Measurements from ENCODE around the gene ADPRHL1.

ADPRHL1 gene

DNA sequence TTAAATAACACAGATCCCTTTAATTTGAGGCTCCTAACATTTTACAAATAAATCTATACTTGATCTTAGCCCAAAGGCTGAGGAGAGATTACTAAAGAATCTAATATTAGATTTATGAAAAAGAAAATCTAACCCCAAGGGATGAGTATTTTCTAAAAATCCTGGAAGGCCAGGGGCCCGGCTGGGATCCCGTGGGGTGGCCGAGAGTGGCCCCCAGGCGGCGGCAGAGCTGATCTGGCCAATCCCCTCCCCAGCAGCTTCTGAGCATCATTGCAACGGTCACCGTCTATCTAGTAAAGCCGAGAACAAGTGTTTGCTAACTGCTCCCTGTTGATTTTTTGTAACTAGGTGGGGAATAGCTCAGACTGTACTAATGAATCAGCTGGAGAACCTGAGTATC is 37.5 kb downstream of the ADPRHL1 start:
- no peak overlapping the region for H3K4me3 ChIP-seq (ENCODE audit: low read depth, low read length)
- DNase-seq (ENCODE audit: low read depth): no peak
- TF ChIP-seq, protein P1, sequence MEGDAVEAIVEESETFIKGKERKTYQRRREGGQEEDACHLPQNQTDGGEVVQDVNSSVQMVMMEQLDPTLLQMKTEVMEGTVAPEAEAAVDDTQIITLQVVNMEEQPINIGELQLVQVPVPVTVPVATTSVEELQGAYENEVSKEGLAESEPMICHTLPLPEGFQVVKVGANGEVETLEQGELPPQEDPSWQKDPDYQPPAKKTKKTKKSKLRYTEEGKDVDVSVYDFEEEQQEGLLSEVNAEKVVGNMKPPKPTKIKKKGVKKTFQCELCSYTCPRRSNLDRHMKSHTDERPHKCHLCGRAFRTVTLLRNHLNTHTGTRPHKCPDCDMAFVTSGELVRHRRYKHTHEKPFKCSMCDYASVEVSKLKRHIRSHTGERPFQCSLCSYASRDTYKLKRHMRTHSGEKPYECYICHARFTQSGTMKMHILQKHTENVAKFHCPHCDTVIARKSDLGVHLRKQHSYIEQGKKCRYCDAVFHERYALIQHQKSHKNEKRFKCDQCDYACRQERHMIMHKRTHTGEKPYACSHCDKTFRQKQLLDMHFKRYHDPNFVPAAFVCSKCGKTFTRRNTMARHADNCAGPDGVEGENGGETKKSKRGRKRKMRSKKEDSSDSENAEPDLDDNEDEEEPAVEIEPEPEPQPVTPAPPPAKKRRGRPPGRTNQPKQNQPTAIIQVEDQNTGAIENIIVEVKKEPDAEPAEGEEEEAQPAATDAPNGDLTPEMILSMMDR (IDR thresholded peaks at IDR 0.05; ENCODE audit: control insufficient read depth, extremely low read depth, insufficient read depth): no peak; the same call in 1 of the 2 replicates

DNA sequence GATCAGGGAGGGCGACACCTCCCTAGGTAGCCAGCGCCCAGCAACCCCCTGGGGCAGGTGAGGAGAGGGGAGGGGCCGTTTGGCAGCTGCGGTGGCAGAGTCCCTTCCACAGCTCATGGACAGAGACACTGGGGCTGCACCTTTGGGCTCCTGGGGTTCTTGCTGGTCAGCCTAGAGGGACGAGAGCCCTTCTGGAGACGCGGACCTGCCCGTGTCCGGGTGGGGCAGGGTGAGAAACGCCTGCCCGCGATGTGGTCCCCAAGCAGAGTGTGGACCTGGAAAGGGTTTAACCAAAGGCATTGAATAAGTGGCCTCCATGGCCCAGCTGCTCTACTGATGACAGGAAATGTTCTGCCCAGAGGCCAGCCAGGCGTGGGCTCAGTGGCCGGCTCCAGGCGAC is 38.3 kb downstream of the ADPRHL1 start:
- H3K4me3 ChIP-seq (ENCODE audit: low read depth, low read length): no peak overlapping the region
- DNase-seq (ENCODE audit: low read depth): no peak
- TF ChIP-seq, protein P1 (IDR thresholded peaks at IDR 0.05; ENCODE audit: control insufficient read depth, extremely low read depth, insufficient read depth): no peak

DNA sequence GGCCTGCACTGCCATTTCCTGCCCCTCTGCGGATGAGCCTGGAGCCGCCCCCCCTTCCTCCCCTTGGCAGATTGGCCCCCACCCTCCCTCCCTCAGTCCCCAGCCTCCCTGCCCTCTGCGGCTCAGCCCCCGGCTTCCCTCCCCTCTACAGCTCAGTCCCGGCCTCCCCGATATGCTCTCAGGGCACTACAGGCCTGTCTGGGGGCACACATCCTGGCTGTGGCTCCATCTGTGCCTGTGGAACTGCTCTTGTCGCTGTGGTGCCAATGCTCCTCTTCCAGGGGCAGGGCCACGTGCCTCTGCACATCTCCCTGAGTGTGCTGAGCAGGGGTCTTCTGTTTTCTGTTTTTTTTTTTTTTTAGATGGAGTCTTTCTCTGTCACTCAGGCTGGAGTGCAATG is 39.0 kb downstream of the ADPRHL1 start:
- DNase-seq (ENCODE audit: low read depth): no peak
- TF ChIP-seq, protein P1 (IDR thresholded peaks at IDR 0.05; ENCODE audit: control insufficient read depth, extremely low read depth, insufficient read depth): no peak
- no peak overlapping the region for H3K4me3 ChIP-seq (ENCODE audit: low read depth, low read length)

DNA sequence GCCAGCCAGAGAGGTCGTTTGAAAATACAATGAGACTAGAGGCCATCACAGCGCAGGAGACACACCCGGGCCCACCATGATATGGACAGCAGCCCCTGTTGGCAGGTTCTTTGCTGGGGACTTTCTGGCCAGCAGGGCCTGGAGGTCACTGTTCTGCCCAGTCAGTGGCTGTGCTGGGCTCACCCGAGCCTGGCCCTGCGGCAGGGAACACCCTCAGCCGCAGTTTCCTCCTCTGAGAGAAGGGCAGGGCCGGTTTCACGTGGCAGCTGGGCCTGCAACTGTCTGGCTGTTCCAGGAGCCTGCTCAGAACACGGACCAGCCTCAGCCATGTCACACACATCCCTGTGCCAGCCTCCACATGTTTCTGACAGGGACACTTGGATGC is 39.4 kb downstream of the ADPRHL1 start:
- TF ChIP-seq, protein P1 (IDR thresholded peaks at IDR 0.05; ENCODE audit: control insufficient read depth, extremely low read depth, insufficient read depth): no peak
- DNase-seq (ENCODE audit: low read depth): no peak
- no peak overlapping the region for H3K4me3 ChIP-seq (ENCODE audit: low read depth, low read length)

DNA sequence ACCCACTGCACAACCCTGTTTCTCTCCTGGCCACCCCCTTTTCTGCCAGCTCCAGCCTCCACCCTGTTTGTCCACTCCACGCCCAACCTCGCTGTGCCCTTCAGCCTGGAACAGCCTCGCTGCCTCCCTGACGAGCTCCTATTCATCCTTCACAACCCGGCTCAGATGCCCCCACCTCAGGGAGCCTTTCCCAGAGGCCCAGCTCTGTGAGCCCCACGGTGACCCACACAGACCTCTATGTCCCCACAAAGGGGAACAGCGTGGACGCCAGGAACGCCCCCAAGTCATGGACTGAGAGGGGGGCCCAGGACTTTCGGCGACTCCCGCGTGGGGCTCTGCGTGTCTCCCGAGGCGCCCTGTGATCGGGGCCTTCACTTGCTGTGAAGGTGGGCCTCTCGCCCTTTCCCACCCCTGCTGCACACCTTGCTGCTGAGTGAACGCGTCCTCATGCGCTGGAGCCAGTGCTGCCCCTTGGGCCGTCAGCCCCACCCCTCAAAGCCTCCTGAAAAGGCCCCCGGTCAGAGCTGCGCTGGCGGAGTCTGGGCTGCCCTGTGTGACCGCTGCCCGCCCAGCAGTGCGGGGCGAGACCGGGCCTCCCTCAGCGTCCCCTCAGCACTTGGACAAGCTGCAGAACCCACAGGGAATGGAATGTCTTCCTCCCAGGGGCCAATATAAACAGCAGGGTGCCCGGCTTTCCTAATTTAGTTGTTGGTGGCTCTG is 40.0 kb downstream of the ADPRHL1 start:
- TF ChIP-seq, protein P1 (IDR thresholded peaks at IDR 0.05; ENCODE audit: control insufficient read depth, extremely low read depth, insufficient read depth): no peak
- H3K4me3 ChIP-seq (ENCODE audit: low read depth, low read length): no peak overlapping the region
- DNase-seq (ENCODE audit: low read depth): no peak

DNA sequence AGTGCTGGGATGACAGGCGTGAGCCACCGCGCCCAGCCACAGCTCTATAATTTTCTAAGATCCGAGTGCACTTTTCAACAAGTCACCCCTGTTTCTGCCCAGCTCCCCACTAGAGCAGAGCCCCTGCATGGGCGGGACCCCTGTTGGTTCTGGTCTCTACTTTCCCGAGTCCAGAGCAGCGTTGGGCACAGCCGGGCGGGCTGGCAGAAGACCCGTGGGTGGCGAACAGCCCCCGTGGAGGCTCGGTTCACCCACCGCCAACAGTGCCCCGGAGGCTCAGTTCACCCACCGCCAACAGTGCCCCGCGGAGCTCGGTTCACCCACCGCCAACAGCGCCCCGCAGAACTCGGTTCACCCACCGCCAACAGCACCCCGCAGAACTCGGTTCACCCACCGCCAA is 40.8 kb downstream of the ADPRHL1 start:
- no peak for DNase-seq (ENCODE audit: low read depth)
- H3K4me3 ChIP-seq (ENCODE audit: low read depth, low read length): no peak overlapping the region
- TF ChIP-seq, protein P1 (IDR thresholded peaks at IDR 0.05; ENCODE audit: control insufficient read depth, extremely low read depth, insufficient read depth): no peak

All from LNCaP clone FGC (cell line).